RWPE2 (cell line): ENCODE data around the gene MRPL33.

ENCODE experiments used
- ATAC-seq: fragments of 200-7000 bp; cut with Tn5 transposase; 3 replicates; pipeline ENCODE4 v1.9.1; 2021; ENCODE audit warnings: low read depth
- DNase-seq: peaks from one replicate; pipeline ENCODE4 v3.0.0-alpha.2; 2020; ENCODE audit warnings: low spot score
- H3K27ac ChIP-seq: fragments of 450-650 bp; 2 replicates; pipeline ENCODE4 v1.5.1; 2017; ENCODE audit warnings: mild to moderate bottlenecking; ENCODE audit not compliant: poor library complexity, severe bottlenecking
- H3K27me3 ChIP-seq: fragments of 250-450 bp; sonication (Bioruptor Pico); 2 replicates; pipeline ENCODE4 v1.5.1; 2021; ENCODE audit warnings: mild to moderate bottlenecking, moderate library complexity; ENCODE audit not compliant: insufficient read depth, poor library complexity, severe bottlenecking
- H3K36me3 ChIP-seq: fragments of 250-450 bp; sonication (Bioruptor Pico); 2 replicates; pipeline ENCODE4 v1.5.1; 2020; ENCODE audit warnings: low read depth, mild to moderate bottlenecking, moderate library complexity
- H3K4me1 ChIP-seq: fragments of 250-450 bp; sonication (Bioruptor Pico); 2 replicates; pipeline ENCODE4 v1.5.1; 2021; ENCODE audit warnings: mild to moderate bottlenecking, moderate library complexity; ENCODE audit not compliant: insufficient read depth, poor library complexity, severe bottlenecking
- H3K4me3 ChIP-seq: fragments of 250-450 bp; sonication (Bioruptor Pico); 2 replicates; pipeline ENCODE4 v1.5.1; 2021; ENCODE audit warnings: mild to moderate bottlenecking, moderate library complexity; ENCODE audit not compliant: severe bottlenecking
- H3K9me3 ChIP-seq: fragments of 250-450 bp; sonication (Bioruptor Pico); 2 replicates; pipeline ENCODE4 v1.5.1; 2021; ENCODE audit warnings: mild to moderate bottlenecking, moderate library complexity; ENCODE audit not compliant: severe bottlenecking
- TF ChIP-seq, protein P1 (sequence below): fragments of 450-650 bp; IDR thresholded peaks from one replicate; pipeline ENCODE4 v1.5.1; 2017; ENCODE audit warnings: mild to moderate bottlenecking, moderate library complexity; ENCODE audit not compliant: poor library complexity, severe bottlenecking

MRPL33 gene

DNA sequence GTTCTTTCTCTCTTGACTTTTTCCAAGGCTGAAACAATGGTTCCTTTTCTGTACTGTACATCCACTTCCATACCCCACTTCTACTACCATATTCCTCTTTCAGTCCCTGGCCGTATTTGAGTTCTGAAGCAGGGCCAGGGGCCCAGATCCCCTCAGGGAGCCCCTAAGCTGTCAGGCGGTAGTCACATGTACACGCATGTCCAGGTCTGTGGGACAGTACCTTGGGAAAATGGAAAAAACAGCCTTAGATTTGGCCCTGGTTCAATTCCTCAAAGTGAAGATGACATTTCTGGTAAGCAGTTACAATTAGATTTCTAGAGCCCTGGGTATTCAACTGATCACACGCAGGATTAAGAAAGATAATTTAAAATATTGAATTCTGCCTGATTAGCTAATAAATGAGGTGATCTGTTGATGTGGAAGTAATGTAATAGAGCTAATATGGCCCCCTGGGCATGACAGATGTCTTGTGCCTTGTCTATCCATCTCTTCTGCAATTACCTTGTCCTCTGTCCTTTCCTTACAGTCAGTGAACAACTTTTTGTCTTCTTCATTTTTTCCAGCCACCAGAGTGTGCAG lies 44.4 kb downstream of the MRPL33 start:
- Histone ChIP-seq H3K4me3 (no peak overlapping the region), H3K27ac (no peak overlapping the region), H3K4me1 (no peaks in the 10 kb centered on the region), H3K36me3 (no peaks in the 10 kb centered on the region), H3K9me3 (no peaks in the 10 kb centered on the region), H3K27me3 (no peaks in the 10 kb centered on the region)
- DNase-seq (no peak), ATAC-seq (no peak)
- TF ChIP-seq, protein P1, sequence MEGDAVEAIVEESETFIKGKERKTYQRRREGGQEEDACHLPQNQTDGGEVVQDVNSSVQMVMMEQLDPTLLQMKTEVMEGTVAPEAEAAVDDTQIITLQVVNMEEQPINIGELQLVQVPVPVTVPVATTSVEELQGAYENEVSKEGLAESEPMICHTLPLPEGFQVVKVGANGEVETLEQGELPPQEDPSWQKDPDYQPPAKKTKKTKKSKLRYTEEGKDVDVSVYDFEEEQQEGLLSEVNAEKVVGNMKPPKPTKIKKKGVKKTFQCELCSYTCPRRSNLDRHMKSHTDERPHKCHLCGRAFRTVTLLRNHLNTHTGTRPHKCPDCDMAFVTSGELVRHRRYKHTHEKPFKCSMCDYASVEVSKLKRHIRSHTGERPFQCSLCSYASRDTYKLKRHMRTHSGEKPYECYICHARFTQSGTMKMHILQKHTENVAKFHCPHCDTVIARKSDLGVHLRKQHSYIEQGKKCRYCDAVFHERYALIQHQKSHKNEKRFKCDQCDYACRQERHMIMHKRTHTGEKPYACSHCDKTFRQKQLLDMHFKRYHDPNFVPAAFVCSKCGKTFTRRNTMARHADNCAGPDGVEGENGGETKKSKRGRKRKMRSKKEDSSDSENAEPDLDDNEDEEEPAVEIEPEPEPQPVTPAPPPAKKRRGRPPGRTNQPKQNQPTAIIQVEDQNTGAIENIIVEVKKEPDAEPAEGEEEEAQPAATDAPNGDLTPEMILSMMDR, result no peak

DNA sequence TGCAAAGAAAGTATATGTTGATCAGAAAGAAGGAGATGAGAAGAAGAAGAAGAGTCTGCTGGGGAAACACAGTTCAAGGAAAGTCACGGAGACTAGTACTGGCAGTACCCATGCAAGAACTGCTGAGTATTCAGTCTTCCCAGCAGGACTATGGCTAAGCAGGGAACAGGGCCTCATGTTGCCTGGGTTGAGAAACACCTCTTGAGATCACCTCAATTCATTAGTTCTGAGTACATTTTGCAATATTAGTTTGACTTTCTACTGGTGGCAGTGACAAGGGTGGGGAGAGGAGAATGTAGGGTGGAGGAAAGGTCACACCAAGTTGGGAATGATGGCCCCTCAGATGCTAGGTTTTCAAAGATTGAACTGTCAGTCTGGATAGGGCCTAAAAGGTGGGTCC lies 50.5 kb downstream of the MRPL33 start:
- Histone ChIP-seq H3K4me3 (no peak overlapping the region), H3K36me3 (no peaks in the 10 kb centered on the region), H3K4me1 (no peaks in the 10 kb centered on the region), H3K9me3 (no peaks in the 10 kb centered on the region), H3K27me3 (no peaks in the 10 kb centered on the region), H3K27ac (no peak overlapping the region)
- TF ChIP-seq, protein P1, result no peak
- DNase-seq (no peak), ATAC-seq (no peak)

- Histone ChIP-seq H3K36me3 (no peaks in the 10 kb centered on the region), H3K4me1 (no peaks in the 10 kb centered on the region), H3K4me3 (no peak overlapping the region), H3K27me3 (no peaks in the 10 kb centered on the region), H3K9me3 (no peaks in the 10 kb centered on the region), H3K27ac (no peak overlapping the region)
- no peak for DNase-seq
- no peak for ATAC-seq
- TF ChIP-seq, protein P1, result no peak
Observed at GRCh38 chr2:27823135-27823534, 51.6 kb downstream of the MRPL33 start.

DNA sequence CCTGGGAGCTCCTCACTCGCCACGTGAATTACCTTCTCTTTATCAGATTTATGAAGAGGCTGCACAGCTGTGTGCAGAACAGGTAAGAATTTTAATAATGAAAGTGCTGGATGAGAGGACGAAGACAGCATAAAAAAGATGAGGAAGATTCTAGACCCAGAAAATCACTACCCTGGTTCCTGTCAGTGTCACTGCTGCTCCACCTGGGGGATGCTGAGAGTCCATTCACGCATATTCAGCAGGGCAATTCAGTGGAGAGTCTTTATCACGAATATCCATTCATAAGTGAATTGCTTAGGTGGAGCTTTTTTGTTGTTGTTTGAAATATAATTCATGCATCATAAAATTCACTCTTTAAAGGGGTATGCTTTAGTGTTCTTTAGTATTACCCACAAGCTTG lies 52.0 kb downstream of the MRPL33 start:
- H3K27ac ChIP-seq, result no peak overlapping the region
- no peak overlapping the region for H3K4me3 ChIP-seq
- H3K36me3 ChIP-seq, result no peaks in the 10 kb centered on the region
- ATAC-seq (no peak), DNase-seq (no peak)
- no peaks in the 10 kb centered on the region for H3K27me3 ChIP-seq
- no peaks in the 10 kb centered on the region for H3K9me3 ChIP-seq
- no peaks in the 10 kb centered on the region for H3K4me1 ChIP-seq
- TF ChIP-seq, protein P1, result no peak

- no peak overlapping the region for H3K27ac ChIP-seq
- no peaks in the 10 kb centered on the region for H3K9me3 ChIP-seq
- H3K4me1 ChIP-seq, result no peaks in the 10 kb centered on the region
- TF ChIP-seq, protein P1, result no peak
- ATAC-seq (no peak), DNase-seq (no peak)
- no peaks in the 10 kb centered on the region for H3K27me3 ChIP-seq
- no peak overlapping the region for H3K4me3 ChIP-seq
- no peaks in the 10 kb centered on the region for H3K36me3 ChIP-seq
Observed at GRCh38 chr2:27824401-27824800, 52.9 kb downstream of the MRPL33 start.
